Pancreas (tissue), 10 donors: ENCODE measurements around the gene BCL11B. TPM values are rescaled to one million over a fixed set of nuclear protein-coding genes. Genes with fewer than 3 reads are reported as not detected.

Experiments
- ATAC-seq, 4 donors: fragments of 200-7000 bp; cut with Tn5 transposase; one replicate each; pipeline versions ENCODE4 v1.8.0 to v1.9.1; 2020; ENCODE audit warnings: mild to moderate bottlenecking in 4 of 4, moderate library complexity in 4 of 4
- DNase-seq, 6 donors: peaks; one replicate each; pipeline ENCODE4 v3.0.0-alpha.2; 2020
- FAIRE-seq: peaks from 2 replicates; lab custom pipeline; 2012; peaks lifted over from hg19 to GRCh38; lab: Jason Lieb, UNC
- H3K27ac ChIP-seq, 4 donors: fragments of 200-600 bp; sonication (generic); 1 replicate in 3 of 4; 2 replicates in 1 of 4; pipeline versions ENCODE4 v1.5.0 to v1.8.0; 2020
- H3K27me3 ChIP-seq, 4 donors: fragments of 200-600 bp; one replicate each; pipeline ENCODE4 v1.8.0; 2021
- H3K36me3 ChIP-seq, 3 donors: fragments of 200-600 bp; sonication (generic) in 1 of 3; one replicate each; pipeline versions ENCODE4 v1.5.0 to v1.8.0; 2020 to 2021
- H3K4me1 ChIP-seq, 3 donors: fragments of 200-600 bp; one replicate each; pipeline ENCODE4 v1.8.0; 2021
- H3K4me3 ChIP-seq, 4 donors: fragments of 200-600 bp; sonication (generic) in 2 of 4; one replicate each; pipeline versions ENCODE4 v1.5.0 to v1.8.0; 2020 to 2021
- H3K9me3 ChIP-seq, 4 donors: fragments of 200-600 bp; one replicate each; pipeline ENCODE4 v1.8.0; 2021
- CTCF ChIP-seq, 4 donors: fragments of 200-600 bp; sonication (generic) in 3 of 4; IDR thresholded peaks; one replicate each; pipeline versions ENCODE4 v1.5.0 to v1.8.0; 2021; ENCODE audit warnings: antibody characterized with exemption in 4 of 4
- WGBS, 2 donors: extraction: QIAGEN DNeasy Blood & Tissue Kit; methylation state at CpG; one replicate each; pipeline ENCODE4 v1.1.7; 2013; 5-methylcytosine and 5-hydroxymethylcytosine counted together
- intact Hi-C, 3 donors: fragments of 100-400 bp; cut with DNase I; formaldehyde crosslinking; loops; one replicate each; pipeline versions ENCODE4 v1.11.1 to v1.14.2; 2022
- polyA plus RNA-seq, 2 donors: library from polyadenylated mRNA; stranded (reverse); fragments of 200-250 nt; gene quantifications; one replicate each; pipeline ENCODE4 v1.2.3, GENCODE V29; 2013
- total RNA-seq, 6 donors: library from RNA; stranded (reverse); fragmentation: NEBNext Ultra II Directional in 4 of 6; extraction: Animal tissue kit (Norgen Biotek cat#: 25700) in 4 of 6; gene quantifications; one replicate each; pipeline versions ENCODE4 v1.2.1 to v1.2.4, GENCODE V29; 2021 to 2023
- donor health status: healthy with polysubstance abuse.
- donor health status: DM: no; HTN: no; CAD: no; lungs with moderate emphysema.
- donor health status: DM: no; HTN: no; CAD: no.
- donor health status: control.
- donor health status: control.
- donor health status: Bipolar disorder and iron deficiency.
- donor health status: DM: yes; HTN: yes; CAD: no.
- donor health status: DM: no; HTN: no; CAD: no.
- donor health status: DM: no; HTN: no; CAD: no.
- donor health status: DM: yes; HTN: yes; CAD: no.

Gene BCL11B
- total and polyA plus RNA-seq, 8 donors, result 0.04 to 0.47 (median 0.27) TPM

DNA sequence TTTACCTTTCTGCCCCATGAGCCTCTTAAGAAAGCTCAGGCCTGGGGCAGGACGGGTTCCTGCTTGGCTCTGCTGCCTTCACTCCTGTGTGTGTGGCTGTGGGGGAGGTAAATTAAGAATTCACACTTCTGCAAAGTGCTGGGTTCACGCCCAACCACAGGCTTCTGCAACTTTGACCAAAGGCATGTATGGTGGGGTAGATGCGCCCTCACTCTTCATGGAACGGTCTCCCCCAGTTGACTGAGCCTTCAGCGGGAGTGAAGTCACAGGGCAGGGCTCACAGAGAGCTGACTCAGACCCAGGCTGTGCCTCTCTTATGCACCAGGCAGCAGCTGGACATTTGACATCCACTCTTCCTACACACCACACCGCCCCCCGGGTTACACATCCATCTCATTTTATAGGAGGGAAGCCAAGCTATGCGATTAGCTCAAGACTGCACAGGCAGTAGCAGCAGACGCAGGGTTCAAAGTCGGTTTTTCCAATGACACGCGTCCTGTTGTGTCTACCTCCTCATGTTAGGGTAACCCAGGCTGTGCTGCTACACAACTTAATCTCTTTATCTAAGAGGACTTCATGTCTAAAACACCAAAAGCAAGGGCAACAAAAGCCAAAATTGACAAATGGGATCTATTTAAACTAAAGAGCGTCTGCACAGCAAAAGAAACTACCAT lies 15.4 kb upstream of the BCL11B start:
- no peaks in the 10 kb centered on the region for H3K36me3 ChIP-seq
- no peaks in the 10 kb centered on the region for H3K4me1 ChIP-seq
- no peak for ATAC-seq
- no peak for FAIRE-seq
- H3K27ac ChIP-seq, result no peak overlapping the region
- intact Hi-C loops, result no loop called here
- H3K9me3 ChIP-seq, result no peaks in the 10 kb centered on the region
- 74 to 90% methylated on average over 12 to 13 of the region's 13 CpGs for whole genome bisulfite sequencing, 2 donors
- no peak for TF ChIP-seq CTCF (IDR thresholded peaks at IDR 0.05)
- H3K4me3 ChIP-seq, result no peak overlapping the region
- no peaks in the 10 kb centered on the region for H3K27me3 ChIP-seq
- no peak for DNase-seq

- whole genome bisulfite sequencing, 2 donors, result 64 to 76% methylated on average over 2 of the region's 2 CpGs
- intact Hi-C loops, result no loop called here
- Histone ChIP-seq H3K4me3 (no peak overlapping the region), H3K27me3 (no peaks in the 10 kb centered on the region), H3K27ac (no peak overlapping the region), H3K9me3 (no peaks in the 10 kb centered on the region), H3K4me1 (no peaks in the 10 kb centered on the region), H3K36me3 (no peaks in the 10 kb centered on the region)
- no peak for ATAC-seq
- TF ChIP-seq CTCF (IDR thresholded peaks at IDR 0.05), result no peak
- no peak for FAIRE-seq
- DNase-seq, result no peak
Observed at GRCh38 chr14:99286761-99287160, 14.8 kb upstream of the BCL11B start.

DNA sequence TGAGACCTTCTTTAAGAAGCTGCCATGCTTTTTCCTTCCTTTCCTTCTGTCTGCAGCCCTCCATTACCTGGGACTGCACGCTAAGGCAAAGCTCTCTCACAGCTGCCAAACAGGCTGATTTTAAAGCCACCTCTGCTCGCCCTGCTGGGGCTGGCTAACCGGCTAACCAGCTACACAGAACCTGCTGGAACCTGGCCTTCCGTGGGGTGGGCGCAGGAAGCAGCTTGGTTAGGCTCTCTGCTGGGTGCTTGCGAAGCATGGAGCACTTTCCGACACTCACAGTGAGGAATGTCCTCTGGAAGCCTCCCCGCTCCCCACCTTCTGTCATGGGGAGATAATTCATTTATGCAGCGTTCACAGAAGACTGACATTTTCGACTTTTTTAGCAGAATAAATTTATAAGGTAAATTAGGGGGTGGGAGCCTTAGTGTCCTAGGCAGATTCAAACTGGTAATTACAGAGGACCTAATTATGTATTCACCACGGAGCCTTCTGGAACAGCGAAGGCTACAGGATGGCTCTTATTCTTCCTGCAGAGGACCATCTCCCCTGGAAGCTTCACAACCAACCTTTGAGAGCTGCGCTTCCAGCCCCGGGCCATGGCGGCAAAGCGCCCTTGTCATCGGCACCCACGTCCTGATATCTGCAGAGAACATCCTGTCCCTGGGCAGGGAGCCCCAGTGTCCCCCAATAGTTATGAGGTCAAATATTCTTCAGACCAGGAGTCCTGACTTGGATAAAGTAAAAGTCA lies 12.4 kb upstream of the BCL11B start:
- H3K36me3 ChIP-seq, result no peaks in the 10 kb centered on the region
- H3K4me3 ChIP-seq, result no peak overlapping the region
- ATAC-seq, result no peak
- DNase-seq, result no peak
- H3K27ac ChIP-seq, result no peak overlapping the region
- no peak for TF ChIP-seq CTCF (IDR thresholded peaks at IDR 0.05)
- H3K9me3 ChIP-seq, result no peaks in the 10 kb centered on the region
- H3K4me1 ChIP-seq, result no peaks in the 10 kb centered on the region
- H3K27me3 ChIP-seq, result no peaks in the 10 kb centered on the region
- intact Hi-C loops, result no loop called here
- no peak for FAIRE-seq
- 67 to 76% methylated on average over 18 of the region's 18 CpGs for WGBS, 2 donors

- Histone ChIP-seq H3K36me3 (no peaks in the 10 kb centered on the region), H3K4me1 (no peaks in the 10 kb centered on the region), H3K27me3 (no peaks in the 10 kb centered on the region), H3K27ac (no peak overlapping the region), H3K9me3 (no peaks in the 10 kb centered on the region), H3K4me3 (no peak overlapping the region)
- WGBS, 2 donors, result 73 to 82% methylated on average over 15 of the region's 15 CpGs
- no peak for TF ChIP-seq CTCF (IDR thresholded peaks at IDR 0.05)
- no peak for FAIRE-seq
- no peak for ATAC-seq
- DNase-seq, result no peak
- intact Hi-C loops, result no loop called here
Observed at GRCh38 chr14:99282261-99283050, 10.5 kb upstream of the BCL11B start.
